HEK293 (cell line): ENCODE results near the gene SLC30A4.

Source experiments
- CTCF ChIA-PET: fragments of 350-600 bp; formaldehyde crosslinking; extraction: SDS; loops from one replicate; lab custom pipeline; 2021; ENCODE audit warnings: antibody characterized with exemption; lab: Yijun Ruan, JAX
- POLR2A ChIA-PET: fragments of 300-600 bp; formaldehyde crosslinking; extraction: SDS; loops from one replicate; lab custom pipeline; 2020; ENCODE audit warnings: antibody characterized with exemption, inconsistent platforms; lab: Yijun Ruan, JAX
- H3K27ac ChIP-seq: fragments of 200-500 bp; sonication (Bioruptor generic); 2 replicates; pipeline ENCODE4 v1.5.1; 2014; ENCODE audit warnings: low read depth, low read length, control low read depth, inconsistent platforms; ENCODE audit errors: extremely low read depth
- H3K36me3 ChIP-seq, 2 experiments: fragments of 200-500 bp in 1 of 2; sonication (Bioruptor generic) in 1 of 2; 1 replicate in 1 of 2; 2 replicates in 1 of 2; pipeline ENCODE4 v1.5.1; 2014 to 2017; ENCODE audit warnings: inconsistent platforms in 2 of 2, low read length in 2 of 2; ENCODE audit not compliant: control insufficient read depth in 2 of 2, insufficient read depth in 1 of 2
- H3K4me1 ChIP-seq: fragments of 200-500 bp; sonication (Bioruptor generic); 2 replicates; pipeline ENCODE4 v1.5.1; 2014; ENCODE audit warnings: mild to moderate bottlenecking, low read length, inconsistent platforms; ENCODE audit not compliant: control insufficient read depth, insufficient read depth
- H3K4me3 ChIP-seq: 2 replicates; pipeline ENCODE4 v1.5.1; 2011; ENCODE audit warnings: low read depth, mild to moderate bottlenecking, control low read depth, low read length, moderate library complexity
- H3K9me3 ChIP-seq: fragments of 200-500 bp; sonication (Bioruptor generic); 2 replicates; pipeline ENCODE4 v1.5.1; 2014; ENCODE audit warnings: low read depth, low read length, inconsistent platforms; ENCODE audit not compliant: control insufficient read depth, insufficient read depth
- BCL11A ChIP-seq: fragments of 450-650 bp; formaldehyde crosslinking; IDR thresholded peaks from 2 replicates; pipeline ENCODE4 v1.5.1; 2016; ENCODE audit warnings: low read depth, missing biosample characterization, missing genetic modification characterization
- PRDM4 ChIP-seq: fragments of 450-650 bp; formaldehyde crosslinking; IDR thresholded peaks from 2 replicates; pipeline ENCODE4 v1.5.1; 2017; ENCODE audit warnings: missing biosample characterization, missing genetic modification characterization
- ZBTB48 ChIP-seq: fragments of 450-650 bp; formaldehyde crosslinking; IDR thresholded peaks from 2 replicates; pipeline ENCODE4 v1.5.1; 2016; ENCODE audit warnings: missing biosample characterization, missing genetic modification characterization
- ZFP41 ChIP-seq: fragments of 450-650 bp; formaldehyde crosslinking; IDR thresholded peaks from 2 replicates; pipeline ENCODE4 v1.5.1; 2016; ENCODE audit warnings: missing biosample characterization, missing genetic modification characterization, borderline replicate concordance
- ZNF121 ChIP-seq: fragments of 450-650 bp; formaldehyde crosslinking; IDR thresholded peaks from 2 replicates; pipeline ENCODE4 v1.5.1; 2016; ENCODE audit warnings: missing biosample characterization, missing genetic modification characterization
- ZNF132 ChIP-seq: fragments of 450-650 bp; formaldehyde crosslinking; IDR thresholded peaks from 2 replicates; pipeline ENCODE4 v1.5.1; 2017; ENCODE audit warnings: missing biosample characterization, missing genetic modification characterization, borderline replicate concordance
- ZNF175 ChIP-seq: fragments of 450-650 bp; formaldehyde crosslinking; IDR thresholded peaks from 2 replicates; pipeline ENCODE4 v1.5.1; 2016; ENCODE audit warnings: missing biosample characterization, missing genetic modification characterization
- ZNF19 ChIP-seq: fragments of 450-650 bp; formaldehyde crosslinking; IDR thresholded peaks from 2 replicates; pipeline ENCODE4; 2016; ENCODE audit warnings: missing biosample characterization, missing genetic modification characterization, low read depth
- ZNF341 ChIP-seq: fragments of 450-650 bp; formaldehyde crosslinking; IDR thresholded peaks from 2 replicates; pipeline ENCODE4; 2016; ENCODE audit warnings: low read depth, missing biosample characterization, missing genetic modification characterization
- ZNF37A ChIP-seq: fragments of 450-650 bp; IDR thresholded peaks from 2 replicates; pipeline ENCODE4 v1.5.1; 2018; ENCODE audit warnings: missing biosample characterization, missing genetic modification characterization
- ZNF416 ChIP-seq: fragments of 450-650 bp; formaldehyde crosslinking; IDR thresholded peaks from 2 replicates; pipeline ENCODE4 v1.5.1; 2016; ENCODE audit warnings: missing biosample characterization, missing genetic modification characterization
- ZNF48 ChIP-seq: fragments of 450-650 bp; formaldehyde crosslinking; IDR thresholded peaks from 2 replicates; pipeline ENCODE4 v1.5.1; 2016; ENCODE audit warnings: missing biosample characterization, missing genetic modification characterization
- ZNF555 ChIP-seq: fragments of 450-650 bp; formaldehyde crosslinking; conservative IDR thresholded peaks from 2 replicates; pipeline ENCODE4 v1.5.1; 2017; ENCODE audit warnings: missing biosample characterization, mild to moderate bottlenecking, missing genetic modification characterization, inconsistent platforms
- ZNF768 ChIP-seq: fragments of 450-650 bp; formaldehyde crosslinking; IDR thresholded peaks from 2 replicates; pipeline ENCODE4 v1.5.1; 2018; ENCODE audit warnings: missing biosample characterization, mild to moderate bottlenecking, missing genetic modification characterization
- ZNF777 ChIP-seq: fragments of 450-650 bp; formaldehyde crosslinking; IDR thresholded peaks from 2 replicates; pipeline ENCODE4 v1.5.1; 2017; ENCODE audit warnings: missing biosample characterization, missing genetic modification characterization, borderline replicate concordance
- ZNF830 ChIP-seq: fragments of 450-650 bp; IDR thresholded peaks from 2 replicates; pipeline ENCODE4 v1.5.0; 2018; ENCODE audit warnings: missing biosample characterization, missing genetic modification characterization, low read depth, mild to moderate bottlenecking, moderate library complexity
- TF ChIP-seq, protein P1 (sequence below): fragments of 450-650 bp; formaldehyde crosslinking; IDR thresholded peaks from 2 replicates; pipeline ENCODE4 v1.5.1; 2016; ENCODE audit warnings: missing biosample characterization, missing genetic modification characterization
- TF ChIP-seq, protein P2 (sequence below): fragments of 450-650 bp; formaldehyde crosslinking; IDR thresholded peaks from 2 replicates; pipeline ENCODE4 v1.5.1; 2016; ENCODE audit warnings: missing biosample characterization, missing genetic modification characterization
- TF ChIP-seq, protein P3 (sequence below): fragments of 450-650 bp; IDR thresholded peaks from 2 replicates; pipeline ENCODE4 v1.5.1; 2018; ENCODE audit warnings: missing biosample characterization, mild to moderate bottlenecking, missing genetic modification characterization
- TF ChIP-seq, protein P4 (sequence below): fragments of 450-650 bp; formaldehyde crosslinking; IDR thresholded peaks from 2 replicates; pipeline ENCODE4 v1.5.1; 2016; ENCODE audit warnings: missing biosample characterization, missing genetic modification characterization, low read depth

Gene SLC30A4

GRCh38 chr15:45486317-45486716 lies 36.2 kb downstream of the SLC30A4 start:
- ChIA-PET POLR2A (no interaction called here), CTCF (no interaction called here)
- H3K4me3 ChIP-seq = no peak overlapping the region
- TF ChIP-seq ZNF768 = no peak
- no peak for TF ChIP-seq ZNF48
- no peak for TF ChIP-seq PRDM4 (tag by site-specific recombination)
- TF ChIP-seq BCL11A (tag by site-specific recombination) = no peak
- H3K27ac ChIP-seq = no peak overlapping the region
- H3K9me3 ChIP-seq = no peaks in the 10 kb centered on the region
- H3K36me3 ChIP-seq = no peaks in the 10 kb centered on the region; a peak in 1 of 3 replicates
- H3K4me1 ChIP-seq = no peaks in the 10 kb centered on the region

GRCh38 chr15:45481135-45481534 lies 41.4 kb downstream of the SLC30A4 start:
- ChIA-PET CTCF (interaction anchor here (1.2 to 1.6 kb wide), 2 partner anchors 22 to 130 kb away, joined by 4 to 5 read pairs; no protein-coding TSS in a partner anchor), POLR2A (interaction anchor here (0.6 to 0.7 kb wide), 2 partner anchors 28 to 79 kb away, joined by 5 to 7 read pairs; a partner anchor contains a TSS)
- Histone ChIP-seq H3K4me1 (0 out of 2 replicates have a peak, but pooled peaks cover 3% of the 10 kb centered on the region), H3K4me3 (no peak overlapping the region), H3K27ac (no peak overlapping the region), H3K36me3 (no peaks in the 10 kb centered on the region; a peak in 1 of 3 replicates), H3K9me3 (no peaks in the 10 kb centered on the region)
- TF ChIP-seq, protein P1, sequence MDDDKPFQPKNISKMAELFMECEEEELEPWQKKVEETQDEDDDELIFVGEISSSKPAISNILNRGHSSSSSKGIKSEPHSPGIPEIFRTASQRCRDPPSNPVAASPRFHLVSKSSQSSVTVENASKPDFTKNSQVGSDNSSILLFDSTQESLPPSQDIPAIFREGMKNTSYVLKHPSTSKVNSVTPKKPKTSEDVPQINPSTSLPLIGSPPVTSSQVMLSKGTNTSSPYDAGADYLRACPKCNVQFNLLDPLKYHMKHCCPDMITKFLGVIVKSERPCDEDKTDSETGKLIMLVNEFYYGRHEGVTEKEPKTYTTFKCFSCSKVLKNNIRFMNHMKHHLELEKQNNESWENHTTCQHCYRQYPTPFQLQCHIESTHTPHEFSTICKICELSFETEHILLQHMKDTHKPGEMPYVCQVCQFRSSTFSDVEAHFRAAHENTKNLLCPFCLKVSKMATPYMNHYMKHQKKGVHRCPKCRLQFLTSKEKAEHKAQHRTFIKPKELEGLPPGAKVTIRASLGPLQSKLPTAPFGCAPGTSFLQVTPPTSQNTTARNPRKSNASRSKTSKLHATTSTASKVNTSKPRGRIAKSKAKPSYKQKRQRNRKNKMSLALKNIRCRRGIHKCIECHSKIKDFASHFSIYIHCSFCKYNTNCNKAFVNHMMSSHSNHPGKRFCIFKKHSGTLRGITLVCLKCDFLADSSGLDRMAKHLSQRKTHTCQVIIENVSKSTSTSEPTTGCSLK (tag by site-specific recombination) = no peak
- TF ChIP-seq, protein P2, sequence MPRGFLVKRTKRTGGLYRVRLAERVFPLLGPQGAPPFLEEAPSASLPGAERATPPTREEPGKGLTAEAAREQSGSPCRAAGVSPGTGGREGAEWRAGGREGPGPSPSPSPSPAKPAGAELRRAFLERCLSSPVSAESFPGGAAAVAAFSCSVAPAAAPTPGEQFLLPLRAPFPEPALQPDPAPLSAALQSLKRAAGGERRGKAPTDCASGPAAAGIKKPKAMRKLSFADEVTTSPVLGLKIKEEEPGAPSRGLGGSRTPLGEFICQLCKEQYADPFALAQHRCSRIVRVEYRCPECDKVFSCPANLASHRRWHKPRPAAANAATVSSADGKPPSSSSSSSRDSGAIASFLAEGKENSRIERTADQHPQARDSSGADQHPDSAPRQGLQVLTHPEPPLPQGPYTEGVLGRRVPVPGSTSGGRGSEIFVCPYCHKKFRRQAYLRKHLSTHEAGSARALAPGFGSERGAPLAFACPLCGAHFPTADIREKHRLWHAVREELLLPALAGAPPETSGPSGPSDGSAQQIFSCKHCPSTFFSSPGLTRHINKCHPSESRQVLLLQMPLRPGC (tag by site-specific recombination) = no peak
- TF ChIP-seq, protein P3, sequence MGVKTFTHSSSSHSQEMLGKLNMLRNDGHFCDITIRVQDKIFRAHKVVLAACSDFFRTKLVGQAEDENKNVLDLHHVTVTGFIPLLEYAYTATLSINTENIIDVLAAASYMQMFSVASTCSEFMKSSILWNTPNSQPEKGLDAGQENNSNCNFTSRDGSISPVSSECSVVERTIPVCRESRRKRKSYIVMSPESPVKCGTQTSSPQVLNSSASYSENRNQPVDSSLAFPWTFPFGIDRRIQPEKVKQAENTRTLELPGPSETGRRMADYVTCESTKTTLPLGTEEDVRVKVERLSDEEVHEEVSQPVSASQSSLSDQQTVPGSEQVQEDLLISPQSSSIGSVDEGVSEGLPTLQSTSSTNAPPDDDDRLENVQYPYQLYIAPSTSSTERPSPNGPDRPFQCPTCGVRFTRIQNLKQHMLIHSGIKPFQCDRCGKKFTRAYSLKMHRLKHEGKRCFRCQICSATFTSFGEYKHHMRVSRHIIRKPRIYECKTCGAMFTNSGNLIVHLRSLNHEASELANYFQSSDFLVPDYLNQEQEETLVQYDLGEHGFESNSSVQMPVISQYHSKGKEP (tag by site-specific recombination) = no peak
- TF ChIP-seq ZNF341 (tag by site-specific recombination) (no peak), ZNF121 (tag by site-specific recombination) (no peak), ZNF37A (no peak), ZNF555 (tag by site-specific recombination) (no peak), PRDM4 (tag by site-specific recombination) (no peak), ZNF19 (no peak), ZNF416 (tag by site-specific recombination) (no peak), ZNF830 (tag by site-specific recombination) (no peak), ZFP41 (tag by site-specific recombination) (no peak), ZNF777 (tag by site-specific recombination) (no peak), ZNF175 (tag by site-specific recombination) (no peak), ZNF132 (tag by site-specific recombination) (no peak), ZBTB48 (tag by site-specific recombination) (no peak)
- TF ChIP-seq, protein P4, sequence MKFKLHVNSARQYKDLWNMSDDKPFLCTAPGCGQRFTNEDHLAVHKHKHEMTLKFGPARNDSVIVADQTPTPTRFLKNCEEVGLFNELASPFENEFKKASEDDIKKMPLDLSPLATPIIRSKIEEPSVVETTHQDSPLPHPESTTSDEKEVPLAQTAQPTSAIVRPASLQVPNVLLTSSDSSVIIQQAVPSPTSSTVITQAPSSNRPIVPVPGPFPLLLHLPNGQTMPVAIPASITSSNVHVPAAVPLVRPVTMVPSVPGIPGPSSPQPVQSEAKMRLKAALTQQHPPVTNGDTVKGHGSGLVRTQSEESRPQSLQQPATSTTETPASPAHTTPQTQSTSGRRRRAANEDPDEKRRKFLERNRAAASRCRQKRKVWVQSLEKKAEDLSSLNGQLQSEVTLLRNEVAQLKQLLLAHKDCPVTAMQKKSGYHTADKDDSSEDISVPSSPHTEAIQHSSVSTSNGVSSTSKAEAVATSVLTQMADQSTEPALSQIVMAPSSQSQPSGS = no peak
